PC-3 (cell line): ENCODE measurements around the gene NEURL3. TPM values are rescaled to one million over a fixed set of nuclear protein-coding genes. Genes with fewer than 3 reads are reported as not detected.

Source experiments
- ATAC-seq: fragments of 200-7000 bp; cut with Tn5 transposase; 2 replicates; pipeline ENCODE4 v1.9.1; 2020; ENCODE audit warnings: mild to moderate bottlenecking, moderate library complexity
- BruUV-seq: library from RNA; stranded (reverse); fragments of 400-500 nt; replicated peaks from 2 replicates; lab custom pipeline; 2021; lab: Mats Ljungman, UMichigan
- CTCF ChIA-PET: fragments of 300-600 bp; sonication (Branson Sonifier 250); formaldehyde crosslinking; loops from one replicate; lab custom pipeline; 2022; ENCODE audit warnings: antibody characterized with exemption; lab: Charles Lee
- POLR2A ChIA-PET: fragments of 300-600 bp; sonication (Branson Sonifier 250); formaldehyde crosslinking; loops from one replicate; lab custom pipeline; 2022; ENCODE audit warnings: antibody characterized with exemption; ENCODE audit not compliant: unreplicated experiment; lab: Charles Lee
- DNase-seq: peaks from one replicate; pipeline ENCODE4 v3.0.0-alpha.2; 2015
- H2AFZ ChIP-seq: fragments of 300-600 bp; sonication (generic); 2 replicates; pipeline ENCODE4 v1.6.0; 2016; ENCODE audit warnings: antibody characterized with exemption, low read length
- H3F3A ChIP-seq: fragments of 300-600 bp; sonication (generic); one replicate; pipeline ENCODE4 v1.6.0; 2017; ENCODE audit warnings: antibody characterized with exemption, low read length, control low read depth, mild to moderate bottlenecking; ENCODE audit not compliant: unreplicated experiment
- H3K27ac ChIP-seq: fragments of 300-600 bp; sonication (generic); 2 replicates; pipeline ENCODE4 v1.5.1; 2016; ENCODE audit warnings: mild to moderate bottlenecking, low read length
- H3K27me3 ChIP-seq: fragments of 300-600 bp; sonication (generic); 2 replicates; pipeline ENCODE4 v1.6.1; 2016; ENCODE audit warnings: low read length, mixed read lengths
- H3K36me3 ChIP-seq: fragments of 300-600 bp; sonication (generic); 2 replicates; pipeline ENCODE4 v1.6.1; 2016; ENCODE audit warnings: low read depth, mixed run types, low read length, mixed read lengths
- H3K4me1 ChIP-seq: fragments of 300-600 bp; sonication (generic); 2 replicates; pipeline ENCODE4 v1.5.1; 2016; ENCODE audit warnings: low read length; ENCODE audit not compliant: insufficient read depth
- H3K4me2 ChIP-seq: fragments of 300-600 bp; sonication (generic); 2 replicates; pipeline ENCODE4 v1.6.0; 2016; ENCODE audit warnings: low read length
- H3K4me3 ChIP-seq: fragments of 300-600 bp; sonication (generic); 2 replicates; pipeline ENCODE4 v1.5.1; 2016; ENCODE audit warnings: mild to moderate bottlenecking, low read length, mixed read lengths
- H3K79me2 ChIP-seq: fragments of 300-600 bp; sonication (generic); 2 replicates; pipeline ENCODE4 v1.6.1; 2017; ENCODE audit warnings: low read length, mixed read lengths
- H3K9ac ChIP-seq: fragments of 300-600 bp; sonication (generic); 2 replicates; pipeline ENCODE4 v1.6.0; 2016; ENCODE audit warnings: mild to moderate bottlenecking, low read length
- H3K9me2 ChIP-seq: fragments of 300-600 bp; sonication (generic); replicated peaks from 2 replicates; pipeline ENCODE4 v1.6.1; 2016; ENCODE audit warnings: mixed run types, low read length, mixed read lengths
- H3K9me3 ChIP-seq: fragments of 300-600 bp; sonication (generic); 2 replicates; pipeline ENCODE4 v1.6.1; 2016; ENCODE audit warnings: low read length, mixed read lengths
- H4K20me1 ChIP-seq: fragments of 300-600 bp; sonication (generic); 2 replicates; pipeline ENCODE4 v1.6.1; 2016; ENCODE audit warnings: low read length, mixed read lengths
- CTCF ChIP-seq: fragments of 300-600 bp; sonication (generic); conservative IDR thresholded peaks from 2 replicates; pipeline ENCODE4 v1.5.1; 2017; ENCODE audit warnings: antibody characterized with exemption, low read depth, mild to moderate bottlenecking, low read length
- EZH2 ChIP-seq: fragments of 300-600 bp; sonication (generic); IDR thresholded peaks from one replicate; pipeline ENCODE4 v1.6.1; 2017; ENCODE audit warnings: antibody characterized with exemption, mild to moderate bottlenecking, low read length; ENCODE audit not compliant: unreplicated experiment
- EZH2phosphoT487 ChIP-seq: fragments of 300-600 bp; sonication (generic); IDR thresholded peaks from 2 replicates; pipeline ENCODE4 v1.6.1; 2018; ENCODE audit warnings: mild to moderate bottlenecking, antibody characterized with exemption, low read length, borderline replicate concordance
- intact Hi-C: fragments of 100-400 bp; cut with micrococcal nuclease; formaldehyde crosslinking; loops from 2 replicates; pipeline ENCODE4 v1.9.0; 2023
- total RNA-seq: library from RNA; depleted of rRNA; stranded (reverse); fragments of >200 nt; gene quantifications from 2 replicates; pipeline ENCODE4 v1.2.3, GENCODE V29; 2014

Gene NEURL3
- total RNA-seq, 1 experiment from 2014 or later, result 0.18 TPM

DNA sequence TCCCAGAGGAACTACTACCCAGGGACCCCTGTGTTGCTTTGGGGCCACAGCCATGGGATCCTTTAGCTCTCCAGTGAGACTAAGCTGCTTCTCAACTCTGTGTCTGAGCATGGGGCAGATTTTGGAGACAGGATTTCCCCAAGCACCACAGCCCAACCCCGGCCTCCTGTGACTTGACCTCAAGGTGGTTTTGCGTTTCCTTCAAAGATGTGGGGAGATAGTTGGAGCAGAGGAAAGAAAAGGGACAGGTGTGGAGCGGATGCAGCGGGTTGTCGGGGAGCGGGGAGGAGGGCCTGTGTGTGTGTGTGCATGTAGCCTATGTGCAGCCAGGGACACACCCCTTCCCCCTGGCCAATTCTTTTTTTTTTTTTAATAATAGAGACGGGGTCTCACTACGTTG lies 41.6 kb upstream of the NEURL3 start:
- H3F3A ChIP-seq, result no peaks in the 10 kb centered on the region
- no peaks in the 10 kb centered on the region for H3K4me1 ChIP-seq
- no peaks in the 10 kb centered on the region for H3K9me3 ChIP-seq
- TF ChIP-seq CTCF, result no peak
- TF ChIP-seq EZH2phosphoT487, result no peak
- no peak for TF ChIP-seq EZH2
- intact Hi-C loops, result no loop called here
- no peaks in the 10 kb centered on the region; the same call in 1 of the 2 replicates for H3K36me3 ChIP-seq
- H3K4me2 ChIP-seq, result no peak overlapping the region
- ChIA-PET CTCF (no interaction called here), POLR2A (interaction anchor here (0.5 kb wide), 1 partner anchor 213 kb away, joined by 19 read pairs; no protein-coding TSS in a partner anchor)
- H3K27me3 ChIP-seq, result no peaks in the 10 kb centered on the region
- no peaks in the 10 kb centered on the region for H4K20me1 ChIP-seq
- no peak overlapping the region for H3K9ac ChIP-seq
- no peak overlapping the region for H3K27ac ChIP-seq
- H3K4me3 ChIP-seq, result no peak overlapping the region
- BruUV-seq, result no TSS peak
- DNase-seq, result no peak
- H2AFZ ChIP-seq, result no peak overlapping the region
- no peak for ATAC-seq
- H3K9me2 ChIP-seq, result no peaks in the 10 kb centered on the region
- no peaks in the 10 kb centered on the region for H3K79me2 ChIP-seq

DNA sequence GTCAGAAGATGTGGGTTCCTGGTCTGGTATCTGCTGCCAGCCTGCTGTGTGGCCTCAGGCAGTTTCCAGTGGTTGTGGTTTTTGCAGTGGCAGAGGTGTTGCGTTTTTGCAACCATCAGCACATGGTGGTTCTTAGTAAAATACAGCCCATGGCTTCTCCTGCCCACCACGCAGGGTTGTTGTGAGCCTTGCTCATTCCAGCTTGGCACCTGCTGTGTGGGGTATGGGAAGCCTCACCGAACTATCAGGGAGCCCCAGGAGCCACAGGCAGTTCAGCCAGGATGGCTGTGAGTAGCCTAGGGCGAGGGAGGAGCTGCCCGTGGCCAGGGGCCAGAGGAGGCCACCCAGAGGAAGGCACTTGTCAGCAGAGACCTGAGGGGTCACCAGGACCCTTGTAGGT lies 41.2 kb upstream of the NEURL3 start:
- TF ChIP-seq EZH2 (no peak), CTCF (no peak), EZH2phosphoT487 (no peak)
- no TSS peak for BruUV-seq
- Histone ChIP-seq H3K9ac (no peak overlapping the region), H3K27me3 (no peaks in the 10 kb centered on the region), H4K20me1 (no peaks in the 10 kb centered on the region), H2AFZ (no peak overlapping the region), H3K9me3 (no peaks in the 10 kb centered on the region), H3F3A (no peaks in the 10 kb centered on the region), H3K4me3 (no peak overlapping the region), H3K4me2 (no peak overlapping the region), H3K9me2 (no peaks in the 10 kb centered on the region), H3K4me1 (peaks cover 1% of the 10 kb centered on the region; the same call in 1 of the 2 replicates), H3K79me2 (no peaks in the 10 kb centered on the region), H3K27ac (no peak overlapping the region), H3K36me3 (no peaks in the 10 kb centered on the region; the same call in 1 of the 2 replicates)
- ChIA-PET CTCF (no interaction called here), POLR2A (no interaction called here)
- no peak for ATAC-seq
- intact Hi-C loops, result no loop called here
- no peak for DNase-seq

GRCh38 chr2:96542357-96542977 lies 37.3 kb upstream of the NEURL3 start:
- H3K27ac ChIP-seq, result no peak overlapping the region
- no TSS peak for BruUV-seq
- CTCF ChIA-PET, result no interaction called here
- POLR2A ChIA-PET, result no interaction called here
- no peaks in the 10 kb centered on the region; the same call in 1 of the 2 replicates for H3K36me3 ChIP-seq
- no peaks in the 10 kb centered on the region for H3K79me2 ChIP-seq
- no peaks in the 10 kb centered on the region for H3K9me3 ChIP-seq
- intact Hi-C loops, result no loop called here
- no peak overlapping the region for H3K9ac ChIP-seq
- H2AFZ ChIP-seq, result no peak overlapping the region
- H3K9me2 ChIP-seq, result no peaks in the 10 kb centered on the region
- ATAC-seq (no peak), DNase-seq (no peak)
- no peak for TF ChIP-seq EZH2
- TF ChIP-seq EZH2phosphoT487, result no peak
- no peak for TF ChIP-seq CTCF
- no peak overlapping the region for H3K4me3 ChIP-seq
- H4K20me1 ChIP-seq, result no peaks in the 10 kb centered on the region
- peaks cover 21% of the 10 kb centered on the region for H3K4me1 ChIP-seq
- H3F3A ChIP-seq, result no peaks in the 10 kb centered on the region
- no peak overlapping the region for H3K4me2 ChIP-seq
- H3K27me3 ChIP-seq, result no peaks in the 10 kb centered on the region
